HepG2 (cell line): Measurements from ENCODE around the gene FAM222B. TPM values are rescaled to one million over a fixed set of nuclear protein-coding genes. Genes with fewer than 3 reads are reported as not detected.

Experiments
- ATF3 ChIP-seq: sonication (generic); formaldehyde crosslinking; IDR thresholded peaks from 2 replicates; pipeline ENCODE4 v1.4.0; 2020; ENCODE audit warnings: missing genetic modification reagents
- DMAP1 ChIP-seq: IDR thresholded peaks from 2 replicates; pipeline ENCODE4 v1.6.1; 2016
- GFI1 ChIP-seq: sonication (generic); formaldehyde crosslinking; IDR thresholded peaks from 2 replicates; pipeline ENCODE4 v1.5.0; 2020; ENCODE audit warnings: missing genetic modification reagents, mild to moderate bottlenecking, borderline replicate concordance
- HMGXB4 ChIP-seq, 2 experiments: sonication (generic) in 1 of 2; formaldehyde crosslinking in 1 of 2; IDR thresholded peaks; 2 replicates each; pipeline versions ENCODE4 v1.4.0 to v1.6.1; 2018 to 2020; ENCODE audit warnings: missing genetic modification reagents in 2 of 2, borderline replicate concordance in 1 of 2, low read depth in 1 of 2, mild to moderate bottlenecking in 1 of 2, missing biosample characterization in 1 of 2
- MEIS2 ChIP-seq: sonication (generic); formaldehyde crosslinking; IDR thresholded peaks from 2 replicates; pipeline ENCODE4 v1.9.0; 2021; ENCODE audit warnings: mild to moderate bottlenecking, missing genetic modification reagents
- MIER2 ChIP-seq: IDR thresholded peaks from 2 replicates; pipeline ENCODE4 v1.6.1; 2016; ENCODE audit warnings: missing biosample characterization, missing genetic modification reagents
- NFE2 ChIP-seq: sonication (generic); formaldehyde crosslinking; IDR thresholded peaks from 2 replicates; pipeline ENCODE4 v1.4.0; 2020; ENCODE audit warnings: missing genetic modification reagents
- POGK ChIP-seq: sonication (generic); formaldehyde crosslinking; conservative IDR thresholded peaks from 2 replicates; pipeline ENCODE4 v1.8.0; 2022; ENCODE audit warnings: mild to moderate bottlenecking, moderate library complexity, missing genetic modification reagents
- POLR2G ChIP-seq: fragments of 200-400 bp; formaldehyde crosslinking; IDR thresholded peaks from 2 replicates; pipeline ENCODE4 v1.6.1; 2018; ENCODE audit warnings: mild to moderate bottlenecking, low read depth, low read length, moderate library complexity
- RBFOX2 ChIP-seq: fragments of 200-400 bp; formaldehyde crosslinking; IDR thresholded peaks from 2 replicates; pipeline ENCODE4 v1.6.1; 2017; ENCODE audit warnings: low read depth, mild to moderate bottlenecking, low read length
- SMYD3 ChIP-seq: sonication (generic); formaldehyde crosslinking; IDR thresholded peaks from 2 replicates; pipeline ENCODE4 v1.8.1; 2023; ENCODE audit warnings: mild to moderate bottlenecking, missing genetic modification reagents
- TSC22D2 ChIP-seq: sonication (generic); formaldehyde crosslinking; IDR thresholded peaks from 2 replicates; pipeline ENCODE4 v1.5.1; 2020; ENCODE audit warnings: missing genetic modification reagents, mild to moderate bottlenecking, borderline replicate concordance
- YY1 ChIP-seq: IDR thresholded peaks from 2 replicates; pipeline ENCODE4 v1.6.1; 2011; ENCODE audit warnings: low read length, low read depth, moderate library complexity, mild to moderate bottlenecking; ENCODE audit not compliant: insufficient read depth, insufficient replicate concordance
- ZNF326 ChIP-seq: sonication (generic); formaldehyde crosslinking; IDR thresholded peaks from 2 replicates; pipeline ENCODE4 v1.4.0; 2020; ENCODE audit warnings: missing genetic modification reagents, borderline replicate concordance
- ZNF589 ChIP-seq: sonication (generic); formaldehyde crosslinking; conservative IDR thresholded peaks from 2 replicates; pipeline ENCODE4 v1.8.0; 2022; ENCODE audit warnings: mild to moderate bottlenecking, moderate library complexity, missing genetic modification reagents
- ZNF687 ChIP-seq: sonication (generic); formaldehyde crosslinking; IDR thresholded peaks from 2 replicates; pipeline ENCODE4 v1.5.1; 2020; ENCODE audit warnings: mild to moderate bottlenecking, missing genetic modification reagents, moderate library complexity
- polyA plus RNA-seq, 8 experiments: library from polyadenylated mRNA; depleted of rRNA in 3 of 8; stranded (reverse) in 7 of 8; unstranded in 1 of 8; fragments of >200 nt; fragmentation: Illumina TruSeq in 4 of 8; extraction: Trizol in 4 of 8; gene quantifications; 2 replicates each; pipeline versions ENCODE4 v1.2.1 to v1.2.3, GENCODE V29; 2011 to 2016; ENCODE audit warnings: low read depth in 4 of 8, missing spikeins in 1 of 8, mixed read lengths in 1 of 8; ENCODE audit not compliant: insufficient read depth in 1 of 8
- total RNA-seq, 5 experiments: library from RNA; depleted of rRNA; stranded (reverse); fragments of >200 nt; fragmentation: Illumina TruSeq; extraction: Trizol; gene quantifications; 2 replicates each; pipeline ENCODE4 v1.2.3, GENCODE V29; 2016; ENCODE audit warnings: low read depth in 1 of 5

The FAM222B gene
- total and polyA plus RNA-seq, 2 of the 13 experiments (the other 11 are each of a cell fraction or from before 2014, with no cell fraction given): 3.5 to 7.3 TPM

- TF ChIP-seq ZNF687 (CRISPR knock-in tag) (peak; percentile 68), GFI1 (CRISPR knock-in tag) (no peak), YY1 (peak; percentile 68), POGK (CRISPR knock-in tag) (peak; percentile 66), HMGXB4 (CRISPR knock-in tag; IDR thresholded peaks at IDR 0.05; ENCODE audit: borderline replicate concordance in 1 of 2, low read depth in 1 of 2) (peak; percentile 90 to 97), MEIS2 (CRISPR knock-in tag) (peak; percentile 52; the same call in 1 of the 2 replicates), MIER2 (CRISPR knock-in tag) (peak; percentile 54; the same call in 1 of the 2 replicates), POLR2G (peak; percentile 59), ZNF326 (no peak), TSC22D2 (CRISPR knock-in tag) (no peak; the same call in 1 of the 2 replicates), ATF3 (CRISPR knock-in tag) (no peak), NFE2 (CRISPR knock-in tag) (no peak), SMYD3 (CRISPR knock-in tag) (0 out of 2 replicates have a peak, but pooled peaks have one; percentile 66), RBFOX2 (peak; percentile 51; the same call in 1 of the 2 replicates), ZNF589 (no peak), DMAP1 (CRISPR knock-in tag) (0 out of 2 replicates have a peak, but pooled peaks have one; percentile 33)
Observed at GRCh38 chr17:28750178-28751047, 92.2 kb downstream of the FAM222B start (continued).
